Osteocyte (in vitro differentiated cells): ENCODE measurements around the gene PTX4. TPM values are rescaled to one million over a fixed set of nuclear protein-coding genes. Genes with fewer than 3 reads are reported as not detected.
"Not testable (repeated sequence)": the region's sequence is repeated elsewhere in the genome, so short reads cannot be mapped to it uniquely, and the experiment has no call there.

Source experiments
- DNase-seq: peaks from one replicate; pipeline ENCODE4 v3.0.0; 2021; ENCODE audit warnings: mixed read lengths; ENCODE audit not compliant: unreplicated experiment; ENCODE audit errors: extremely low spot score
- H3K27ac Mint-ChIP-seq: one replicate; pipeline ENCODE4 v1.8.0; 2021; ENCODE audit warnings: mild to moderate bottlenecking, mixed read lengths; ENCODE audit not compliant: unreplicated experiment
- H3K27me3 Mint-ChIP-seq: one replicate; pipeline ENCODE4 v1.8.0; 2021; ENCODE audit warnings: mixed read lengths; ENCODE audit not compliant: unreplicated experiment
- H3K36me3 Mint-ChIP-seq: one replicate; pipeline ENCODE4 v1.8.0; 2021; ENCODE audit warnings: mixed read lengths; ENCODE audit not compliant: unreplicated experiment
- H3K4me1 Mint-ChIP-seq: one replicate; pipeline ENCODE4 v1.8.0; 2021; ENCODE audit warnings: mixed read lengths; ENCODE audit not compliant: unreplicated experiment
- H3K4me3 Mint-ChIP-seq: one replicate; pipeline ENCODE4 v1.8.0; 2021; ENCODE audit warnings: mild to moderate bottlenecking, moderate library complexity, mixed read lengths; ENCODE audit not compliant: unreplicated experiment
- H3K9me3 Mint-ChIP-seq: one replicate; pipeline ENCODE4 v1.8.0; 2021; ENCODE audit warnings: mixed read lengths; ENCODE audit not compliant: unreplicated experiment
- total RNA-seq: library from RNA; stranded (reverse); gene quantifications from 2 replicates; pipeline ENCODE4 v1.2.1, GENCODE V29; 2021
- TF ChIP-seq, protein P1 (sequence below): fragments of 200-600 bp; sonication (generic); IDR thresholded peaks from 2 replicates; pipeline ENCODE4 v1.5.0; 2021; ENCODE audit warnings: antibody characterized with exemption, mild to moderate bottlenecking, moderate library complexity

The PTX4 gene
- total RNA-seq, 1 donor from 2014 or later: not detected

DNA sequence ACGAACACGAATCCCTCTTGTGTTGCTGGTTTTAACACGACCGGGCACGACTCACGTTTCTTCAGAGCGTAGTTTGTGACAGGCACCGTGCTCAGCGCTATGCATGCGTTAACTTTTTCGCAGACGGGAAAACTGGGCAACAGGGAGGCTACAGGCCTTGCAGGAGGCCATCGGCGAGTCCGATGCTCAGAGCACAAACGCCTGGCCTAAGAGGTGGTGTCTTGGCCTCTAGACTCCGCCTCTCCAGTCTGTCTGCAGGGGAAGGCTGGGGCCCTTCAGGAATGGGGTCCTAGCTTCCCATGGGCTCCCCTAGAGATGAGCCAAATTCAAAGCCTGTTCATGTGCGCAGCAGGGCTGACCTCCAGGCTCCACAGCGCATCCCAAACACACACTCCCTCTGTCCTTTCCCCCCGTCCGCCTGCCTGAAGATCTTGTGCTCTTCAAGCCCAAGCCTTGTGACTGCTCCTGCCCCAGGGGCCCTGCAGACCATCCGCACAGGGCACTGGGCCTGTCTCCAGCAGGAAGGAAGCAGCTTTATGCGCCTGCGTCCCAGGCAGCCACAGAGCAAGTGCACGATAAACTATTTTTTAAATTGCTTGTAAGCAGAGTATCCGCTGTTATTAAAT lies 17.1 kb downstream of the PTX4 start:
- no peaks in the 10 kb centered on the region for H3K36me3 Mint-ChIP-seq
- no peaks in the 10 kb centered on the region for H3K9me3 Mint-ChIP-seq
- no peak overlapping the region for H3K27ac Mint-ChIP-seq
- DNase-seq: no peak
- H3K4me3 Mint-ChIP-seq: no peak overlapping the region
- no peaks in the 10 kb centered on the region for H3K27me3 Mint-ChIP-seq
- peaks cover 32% of the 10 kb centered on the region for H3K4me1 Mint-ChIP-seq
- TF ChIP-seq, protein P1, sequence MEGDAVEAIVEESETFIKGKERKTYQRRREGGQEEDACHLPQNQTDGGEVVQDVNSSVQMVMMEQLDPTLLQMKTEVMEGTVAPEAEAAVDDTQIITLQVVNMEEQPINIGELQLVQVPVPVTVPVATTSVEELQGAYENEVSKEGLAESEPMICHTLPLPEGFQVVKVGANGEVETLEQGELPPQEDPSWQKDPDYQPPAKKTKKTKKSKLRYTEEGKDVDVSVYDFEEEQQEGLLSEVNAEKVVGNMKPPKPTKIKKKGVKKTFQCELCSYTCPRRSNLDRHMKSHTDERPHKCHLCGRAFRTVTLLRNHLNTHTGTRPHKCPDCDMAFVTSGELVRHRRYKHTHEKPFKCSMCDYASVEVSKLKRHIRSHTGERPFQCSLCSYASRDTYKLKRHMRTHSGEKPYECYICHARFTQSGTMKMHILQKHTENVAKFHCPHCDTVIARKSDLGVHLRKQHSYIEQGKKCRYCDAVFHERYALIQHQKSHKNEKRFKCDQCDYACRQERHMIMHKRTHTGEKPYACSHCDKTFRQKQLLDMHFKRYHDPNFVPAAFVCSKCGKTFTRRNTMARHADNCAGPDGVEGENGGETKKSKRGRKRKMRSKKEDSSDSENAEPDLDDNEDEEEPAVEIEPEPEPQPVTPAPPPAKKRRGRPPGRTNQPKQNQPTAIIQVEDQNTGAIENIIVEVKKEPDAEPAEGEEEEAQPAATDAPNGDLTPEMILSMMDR: no peak

DNA sequence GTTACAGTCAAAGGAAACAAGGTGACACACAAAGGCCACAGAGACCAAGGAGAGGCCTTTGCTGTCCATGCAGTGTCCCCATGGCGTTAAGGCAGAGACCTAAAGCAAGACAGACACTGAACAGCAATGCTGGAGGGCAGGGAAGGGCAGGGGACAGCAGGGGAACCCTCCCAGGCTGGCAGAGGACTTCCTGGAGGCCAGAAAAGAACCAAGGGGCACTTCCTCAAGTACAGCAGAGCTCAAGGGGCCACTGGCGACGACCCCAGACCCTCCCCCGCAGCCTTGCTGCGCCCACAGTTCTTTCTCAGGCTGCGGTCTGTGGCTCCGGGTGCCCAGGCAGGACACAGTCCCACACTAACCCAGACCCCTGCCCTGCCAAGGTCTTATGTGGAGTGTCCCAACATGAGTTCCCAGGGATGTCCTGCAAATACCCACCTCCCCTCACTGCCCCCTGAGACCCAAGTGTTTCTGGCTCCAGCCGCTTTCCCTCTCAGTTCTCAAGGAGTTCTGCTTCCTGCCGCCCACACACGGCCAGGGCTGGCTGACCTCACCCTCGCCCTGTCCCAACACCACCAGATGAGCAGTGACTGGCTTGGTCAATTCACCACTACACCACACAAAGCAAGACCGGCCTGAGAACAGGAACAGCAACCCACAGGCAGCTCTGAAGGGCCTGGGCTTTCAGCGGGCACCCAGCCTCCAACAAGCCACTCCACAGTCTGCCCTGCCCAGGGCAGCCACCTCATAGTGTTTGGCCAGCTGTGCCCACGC lies 18.1 kb downstream of the PTX4 start:
- TF ChIP-seq, protein P1: no peak
- no peaks in the 10 kb centered on the region for H3K36me3 Mint-ChIP-seq
- peaks cover 29% of the 10 kb centered on the region for H3K4me1 Mint-ChIP-seq
- H3K27ac Mint-ChIP-seq: peak overlapping the region; percentile 47
- no peaks in the 10 kb centered on the region for H3K9me3 Mint-ChIP-seq
- DNase-seq: no peak
- H3K4me3 Mint-ChIP-seq: peak overlapping the region; percentile 8
- no peaks in the 10 kb centered on the region for H3K27me3 Mint-ChIP-seq

DNA sequence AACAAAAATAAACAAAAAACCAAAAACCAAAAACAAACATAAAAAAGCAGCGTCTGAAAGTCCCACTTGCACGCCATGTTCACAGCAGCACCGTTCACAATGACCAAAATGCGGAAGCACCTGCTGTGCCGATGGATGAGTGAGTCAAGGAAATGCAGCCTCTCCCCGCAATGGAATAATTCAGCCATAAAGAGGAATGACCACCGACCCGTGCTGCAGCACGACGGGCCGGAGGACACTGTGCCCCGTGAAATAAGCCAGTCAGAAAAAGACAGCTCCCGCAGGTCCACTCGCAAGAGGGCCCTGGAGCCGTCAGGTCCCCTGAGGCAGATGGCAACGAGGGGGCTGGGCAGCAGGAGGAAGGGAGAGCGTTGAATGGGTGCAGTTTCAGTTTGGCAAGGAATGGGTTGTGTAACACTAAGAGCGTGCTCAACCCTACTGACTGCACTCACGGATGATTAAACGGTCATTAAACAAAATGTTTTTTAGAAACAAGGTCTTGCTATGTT lies 19.0 kb downstream of the PTX4 start:
- peaks cover 26% of the 10 kb centered on the region for H3K4me1 Mint-ChIP-seq
- H3K9me3 Mint-ChIP-seq: no peaks in the 10 kb centered on the region
- DNase-seq: no peak
- H3K27ac Mint-ChIP-seq: no peak overlapping the region
- no peak overlapping the region for H3K4me3 Mint-ChIP-seq
- no peaks in the 10 kb centered on the region for H3K36me3 Mint-ChIP-seq
- no peaks in the 10 kb centered on the region for H3K27me3 Mint-ChIP-seq
- TF ChIP-seq, protein P1: no peak

DNA sequence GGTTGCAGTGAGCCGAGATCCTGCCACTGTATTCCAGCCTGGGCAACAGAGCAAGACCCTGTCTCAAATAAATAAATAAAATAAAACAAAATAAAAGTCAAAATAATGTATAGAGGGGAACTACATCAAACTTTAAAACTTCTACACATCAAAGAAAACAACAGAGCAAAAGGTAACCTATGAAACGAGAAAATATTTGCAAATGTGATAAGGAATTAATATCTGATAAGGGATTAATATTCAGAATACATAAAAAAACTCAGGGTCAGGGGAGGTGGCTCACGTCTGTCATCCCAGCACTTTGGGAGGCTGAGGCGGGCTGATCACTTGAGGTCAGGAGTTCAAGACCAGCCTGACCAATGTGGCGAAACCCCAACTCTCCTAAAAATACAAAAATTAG lies 19.6 kb downstream of the PTX4 start:
- not testable (repeated sequence) for DNase-seq, H3K4me3 Mint-ChIP-seq, H3K27me3 Mint-ChIP-seq, H3K9me3 Mint-ChIP-seq, H3K27ac Mint-ChIP-seq, H3K36me3 Mint-ChIP-seq
- H3K4me1 Mint-ChIP-seq: peaks cover 25% of the 10 kb centered on the region

DNA sequence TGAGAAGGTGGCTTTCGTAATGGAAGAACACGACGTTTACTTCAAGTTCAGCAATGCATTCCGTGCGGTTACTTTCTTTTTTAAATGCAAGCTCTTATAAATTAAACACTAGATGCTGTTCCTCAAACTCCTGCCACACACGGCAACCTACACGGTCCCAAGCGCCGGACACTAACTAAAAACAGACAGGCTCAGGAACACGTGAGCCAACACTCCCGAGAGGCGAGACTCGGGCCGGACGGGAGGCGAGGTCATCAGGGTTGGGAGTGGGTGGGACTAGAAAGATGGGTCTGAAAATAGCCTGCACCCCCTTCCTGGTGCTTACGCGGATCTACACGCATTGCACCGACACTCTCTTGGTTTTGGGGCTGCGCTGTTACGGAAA lies 20.3 kb downstream of the PTX4 start:
- Mint-ChIP-seq H3K4me3 (no peak overlapping the region), H3K4me1 (peaks cover 22% of the 10 kb centered on the region), H3K27me3 (no peaks in the 10 kb centered on the region), H3K36me3 (peaks cover 5% of the 10 kb centered on the region), H3K9me3 (no peaks in the 10 kb centered on the region), H3K27ac (no peak overlapping the region)
- TF ChIP-seq, protein P1: no peak
- DNase-seq: no peak
